NCI-H1105 treated with DMSO at 0.1 percent for 48 hours (cell line): ENCODE results near the gene DTNB.

Experiments
- DNase-seq: peaks from one replicate; lab custom pipeline; 2025; lab: John Stamatoyannopoulos, UW

The DTNB gene

DNA sequence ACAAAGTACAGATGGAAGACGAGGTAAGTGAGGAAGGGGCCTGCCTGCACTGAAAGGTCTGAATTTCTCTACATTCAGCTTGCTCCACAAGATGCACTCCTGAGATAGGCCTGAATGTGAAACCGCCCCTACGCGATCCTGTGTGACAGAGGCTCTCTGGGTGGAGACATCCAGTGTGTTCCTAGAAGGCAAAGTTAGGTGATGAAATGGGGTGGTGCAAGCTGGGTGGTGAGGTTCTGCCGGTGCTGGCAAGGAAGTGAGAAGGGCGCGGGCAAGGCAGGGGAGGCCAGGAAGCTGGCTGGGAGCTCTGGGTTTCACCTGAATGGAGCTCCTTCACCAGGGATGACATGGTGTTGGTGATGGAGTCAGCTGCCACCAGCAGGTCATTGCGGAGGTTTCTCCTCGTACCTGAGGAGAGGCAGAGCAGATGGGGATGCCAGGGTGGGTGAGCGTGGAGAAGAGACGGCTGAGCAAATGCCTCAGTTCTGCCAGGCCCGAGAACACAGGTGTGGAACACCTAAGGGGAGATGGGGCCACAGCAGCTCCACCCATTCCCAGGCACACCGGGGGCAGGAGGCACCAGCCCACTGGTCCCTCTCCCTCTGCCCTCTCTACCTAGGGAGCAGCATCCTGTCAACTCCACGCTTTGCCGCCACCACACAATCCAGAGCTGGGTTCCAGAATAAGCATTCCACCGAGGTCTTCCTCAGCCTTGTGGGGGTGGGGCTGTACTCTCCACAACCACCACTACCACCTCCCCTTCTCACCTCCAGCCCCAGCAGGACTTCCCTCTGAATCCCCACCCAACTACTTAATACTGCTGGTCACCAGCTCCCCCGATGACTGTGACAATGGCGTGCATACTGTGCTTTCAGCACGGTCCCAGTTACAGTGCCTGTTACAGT, 286.2 kb downstream of the DTNB start:
- DNase-seq = no peak

DNA sequence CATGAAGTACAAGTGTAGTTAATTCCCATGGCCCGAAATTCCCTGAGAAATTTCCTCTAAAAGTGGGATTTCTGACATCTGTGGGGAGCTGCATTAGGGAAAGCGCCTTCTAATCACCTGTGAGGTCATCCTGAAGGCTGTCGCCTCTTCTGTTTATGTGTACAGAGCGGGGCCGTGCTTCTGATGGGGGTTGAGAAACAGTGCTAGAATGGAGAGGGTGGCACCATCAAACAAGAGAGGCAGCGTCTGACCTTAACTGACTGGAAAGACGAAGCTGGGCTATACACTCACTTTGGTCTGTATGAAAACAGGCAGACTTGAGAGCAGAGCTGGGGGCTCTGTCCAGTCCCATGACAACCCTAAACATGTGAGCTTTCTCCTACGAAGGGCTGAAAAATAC, 287.5 kb downstream of the DTNB start:
- DNase-seq = no peak

DNA sequence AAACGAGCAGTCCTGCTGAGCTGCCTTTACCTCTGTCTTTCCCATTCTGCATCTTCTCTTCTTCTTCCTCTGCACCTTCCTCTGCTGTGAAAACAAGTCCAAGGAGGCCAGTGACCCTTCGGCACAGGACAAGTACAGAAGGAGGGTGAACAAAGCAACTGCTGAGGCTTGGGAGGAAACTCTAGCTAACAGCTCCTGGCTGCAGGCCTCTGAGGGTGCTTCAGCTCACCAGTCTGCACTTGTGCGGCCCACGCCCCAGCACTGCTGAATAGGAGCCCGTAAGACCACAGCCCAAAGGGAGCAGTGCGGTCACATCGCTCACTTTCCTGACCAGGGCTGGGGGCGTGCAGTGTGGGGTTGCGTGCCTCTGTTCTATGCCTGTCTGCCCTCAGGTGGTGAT, 289.6 kb downstream of the DTNB start:
- DNase-seq = no peak

DNA sequence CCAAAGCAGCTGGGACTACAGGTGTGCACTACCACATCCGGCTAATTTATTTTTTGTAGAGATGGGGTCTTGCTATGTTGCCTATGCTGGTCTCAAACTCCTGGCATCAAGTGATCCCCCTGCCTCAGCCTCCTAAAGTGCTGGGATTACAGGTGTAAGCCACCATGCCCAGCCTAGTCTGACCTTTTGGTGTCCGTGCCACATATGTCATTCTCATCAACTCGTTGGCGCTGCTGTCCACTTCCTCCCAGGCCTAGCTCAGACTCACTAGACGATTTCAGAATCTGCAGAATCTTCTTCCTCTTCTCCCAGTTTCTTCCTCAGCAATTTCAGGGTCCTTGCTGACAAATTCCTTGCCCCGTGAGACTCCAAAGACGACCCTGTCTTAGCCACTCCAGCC, 291.9 kb downstream of the DTNB start:
- no peak for DNase-seq

DNA sequence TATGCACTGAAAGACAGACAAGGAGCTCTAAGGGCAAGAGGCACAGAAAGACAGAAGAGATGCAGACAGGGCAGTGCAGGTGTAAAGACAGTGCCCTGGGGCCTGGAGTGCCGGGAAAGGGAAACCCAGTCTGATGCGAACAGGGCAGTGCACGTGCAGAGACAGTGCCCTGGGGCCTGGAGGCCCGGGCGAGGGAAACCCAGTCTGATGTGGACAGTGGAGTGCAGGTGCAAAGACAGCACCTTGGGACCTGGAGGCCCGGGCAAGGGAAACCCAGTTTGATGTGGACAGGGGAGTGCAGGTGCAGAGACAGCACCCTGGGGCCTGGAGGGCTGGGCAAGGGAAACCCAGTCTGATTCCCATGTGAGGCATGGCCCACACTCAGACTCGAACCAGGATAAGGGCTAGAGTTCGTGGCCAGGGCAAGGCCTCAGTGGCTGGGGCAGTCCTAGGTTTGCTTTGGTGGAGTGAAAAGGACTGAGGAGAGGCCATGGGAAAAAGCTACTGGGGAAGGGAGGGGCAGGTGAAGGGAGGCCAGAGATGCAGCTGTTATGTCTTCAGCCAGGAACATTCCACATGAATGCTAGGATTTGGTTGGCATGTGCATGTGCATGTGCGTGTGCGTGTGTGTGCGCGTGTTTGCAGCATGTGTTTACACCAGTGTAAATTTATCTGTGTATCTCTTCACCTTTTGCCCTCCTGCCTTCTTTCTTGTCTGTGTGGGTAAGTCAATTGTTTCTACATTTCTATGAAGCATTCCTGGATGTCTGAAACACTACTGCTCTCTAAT, 292.6 kb downstream of the DTNB start:
- no peak for DNase-seq

DNA sequence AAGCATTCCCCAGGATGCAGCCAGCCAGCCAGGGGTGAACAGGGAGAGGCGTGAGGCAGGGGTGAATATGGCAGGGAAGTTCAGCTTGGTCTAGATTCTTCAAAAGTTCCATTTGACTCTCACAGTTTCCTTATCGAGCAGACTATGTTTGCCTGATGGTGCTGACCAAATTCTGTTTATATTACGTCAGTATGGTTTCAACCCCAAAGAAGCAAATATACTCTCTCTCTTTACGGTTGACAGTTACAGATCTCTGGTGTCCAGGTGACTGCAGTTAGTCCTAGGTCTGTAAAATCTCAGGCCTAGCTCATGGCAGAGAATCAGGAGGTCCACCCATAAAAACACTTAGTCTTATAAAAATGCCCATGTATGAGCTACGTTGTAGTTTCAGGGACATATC, 293.4 kb downstream of the DTNB start:
- no peak for DNase-seq

DNA sequence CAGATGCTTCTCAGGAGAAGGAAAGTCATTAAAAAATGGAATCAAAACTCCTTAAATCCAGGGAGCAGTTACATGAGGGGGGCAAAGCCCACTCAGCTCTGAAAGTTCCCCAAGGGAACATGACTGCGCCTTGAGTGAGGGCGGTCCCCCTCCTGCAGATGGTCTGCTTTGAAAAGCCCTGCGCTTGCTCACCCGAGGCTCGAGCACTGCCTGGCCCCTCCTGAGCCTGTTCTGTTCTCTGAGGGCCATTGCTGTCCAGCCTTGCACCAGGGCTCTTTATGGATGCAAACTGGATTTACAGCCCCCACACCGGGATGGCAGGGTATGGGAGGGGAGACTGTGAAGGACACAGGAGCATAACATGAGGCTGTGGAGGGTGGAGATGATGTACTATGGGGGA, 293.8 kb downstream of the DTNB start:
- DNase-seq = no peak

DNA sequence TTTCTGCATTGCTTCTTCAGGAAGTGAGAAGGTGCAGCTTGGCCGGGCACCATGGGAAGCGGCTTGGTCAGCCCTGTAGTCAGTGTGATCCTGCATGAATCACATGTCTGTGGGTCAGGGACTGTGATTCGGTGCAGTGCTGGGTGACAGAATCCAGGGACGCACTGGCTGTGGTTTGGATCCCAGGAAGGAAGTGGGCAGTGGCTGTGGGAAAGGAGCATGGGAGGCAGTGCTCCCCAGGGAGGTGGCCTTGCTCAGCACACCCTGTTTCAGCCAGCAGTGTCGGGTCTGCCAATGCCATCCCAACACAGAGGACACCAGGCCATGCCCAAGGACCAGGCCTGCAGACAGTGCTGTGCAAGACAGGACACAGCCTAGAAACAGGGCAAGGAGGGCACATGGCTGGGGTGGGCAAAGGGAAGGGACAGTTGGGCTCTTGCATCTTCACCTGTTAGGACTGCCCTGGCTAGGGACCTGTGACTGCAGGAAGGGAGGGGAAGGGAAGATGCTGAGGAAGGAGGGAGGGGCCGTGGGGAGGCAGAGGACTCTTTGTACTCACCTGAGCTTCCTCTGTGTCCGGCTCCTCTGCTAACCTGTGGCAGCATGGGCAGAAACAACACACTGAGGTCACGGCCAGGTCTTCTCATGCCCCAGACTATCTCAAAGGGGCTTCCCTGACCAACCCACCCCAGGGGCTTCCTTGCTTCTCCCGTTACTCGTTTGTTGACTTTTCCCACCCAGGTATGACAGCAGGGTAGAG, 294.5 kb downstream of the DTNB start:
- DNase-seq = no peak

DNA sequence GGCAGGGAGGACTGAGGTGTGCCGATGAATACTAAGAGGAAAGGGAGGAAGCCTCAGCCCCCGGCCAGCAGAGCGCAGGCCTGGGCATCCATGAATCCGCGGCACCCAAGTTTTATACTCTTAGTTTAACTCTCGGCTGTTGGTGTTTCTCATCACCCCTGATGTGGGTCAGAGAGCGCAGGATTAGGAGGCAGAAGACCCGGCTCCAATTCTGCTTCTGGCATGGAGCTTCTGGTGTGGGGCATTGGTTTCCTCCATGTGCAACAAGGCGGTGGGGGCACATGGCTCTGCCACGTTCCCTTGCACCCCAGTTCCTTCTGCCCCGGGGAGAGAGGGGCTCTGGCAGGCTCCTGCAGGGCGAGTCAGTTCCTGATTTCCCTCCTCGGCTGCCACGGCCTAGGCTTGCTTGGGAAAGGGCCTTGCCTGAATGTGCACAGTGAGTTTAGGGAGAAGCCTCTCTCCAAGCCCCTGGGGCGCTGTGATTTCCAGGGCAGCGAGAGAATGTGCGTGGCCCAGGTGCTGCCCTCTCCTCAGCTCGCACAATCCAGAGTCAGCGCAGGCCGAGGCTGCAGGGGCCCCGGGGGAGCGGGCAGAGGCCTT, 295.5 kb downstream of the DTNB start:
- DNase-seq = no peak

DNA sequence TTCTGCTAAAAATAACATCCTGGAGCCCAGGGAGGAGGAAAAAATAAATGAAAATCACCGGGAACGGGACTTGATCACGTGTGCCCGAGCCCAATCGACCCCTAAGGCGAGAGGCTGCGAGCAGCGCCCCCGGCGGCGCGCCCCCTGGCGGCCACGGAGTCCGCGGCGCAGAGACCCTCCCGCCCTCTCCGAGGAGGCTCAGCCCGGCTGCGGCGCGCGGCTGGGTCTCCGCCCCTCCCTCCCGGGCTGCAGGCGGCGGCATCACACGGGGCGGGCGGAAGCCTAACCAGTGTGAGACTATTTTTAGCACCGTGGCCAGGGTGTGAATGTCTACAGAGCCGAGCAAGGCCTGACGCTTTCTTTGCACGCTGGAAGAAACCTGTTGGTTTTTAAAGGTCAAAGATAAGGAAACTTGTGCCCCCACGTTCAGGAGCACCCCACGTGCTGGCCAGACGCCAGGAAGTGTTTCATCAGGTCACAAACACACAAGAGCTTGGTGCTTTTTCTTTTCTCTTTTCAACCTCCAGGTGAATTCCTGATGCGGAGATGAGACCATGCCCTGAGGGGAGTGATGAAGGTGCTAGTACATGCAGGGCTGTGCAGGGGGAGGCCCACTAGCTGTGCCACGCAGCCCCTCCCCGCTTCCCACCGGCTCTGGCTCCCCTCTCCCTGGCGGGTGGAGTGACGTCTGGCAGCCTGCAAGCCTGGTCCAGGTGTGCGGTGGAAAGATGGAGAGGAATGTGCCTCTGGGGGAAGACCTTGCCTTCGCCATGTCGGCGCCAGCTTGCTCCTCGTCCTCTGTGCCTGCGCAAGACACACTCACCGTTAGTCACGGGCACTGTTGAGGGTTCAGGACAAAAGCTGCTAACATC, 296.4 kb downstream of the DTNB start:
- peak; percentile 88 for DNase-seq

DNA sequence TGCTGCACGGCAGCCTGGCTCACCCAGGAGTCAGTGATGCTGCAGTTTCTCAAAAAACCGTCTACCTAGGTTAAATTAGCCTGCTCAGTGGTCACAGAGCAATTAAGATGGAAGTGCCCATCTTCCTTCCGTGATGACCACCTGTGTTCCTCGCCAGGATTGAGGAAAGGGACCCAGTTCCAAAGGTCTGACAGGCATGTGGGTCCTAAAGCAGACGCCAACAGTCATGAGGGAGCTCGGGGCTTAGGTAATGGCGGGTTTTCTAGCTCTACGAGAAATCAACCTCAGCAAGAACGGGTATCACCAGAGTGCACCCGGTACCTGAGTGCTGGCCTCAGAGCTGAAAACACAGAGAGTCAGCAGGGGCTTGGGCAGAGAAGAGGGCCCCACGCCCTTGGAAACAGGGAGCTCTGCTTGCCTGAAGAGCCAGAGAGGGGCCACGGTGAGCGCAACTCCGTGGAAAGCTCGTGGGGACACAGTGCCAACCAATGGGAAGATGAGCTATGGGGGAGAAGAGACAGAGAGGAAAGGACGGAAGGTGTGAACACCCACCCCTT, 297.3 kb downstream of the DTNB start:
- no peak for DNase-seq

DNA sequence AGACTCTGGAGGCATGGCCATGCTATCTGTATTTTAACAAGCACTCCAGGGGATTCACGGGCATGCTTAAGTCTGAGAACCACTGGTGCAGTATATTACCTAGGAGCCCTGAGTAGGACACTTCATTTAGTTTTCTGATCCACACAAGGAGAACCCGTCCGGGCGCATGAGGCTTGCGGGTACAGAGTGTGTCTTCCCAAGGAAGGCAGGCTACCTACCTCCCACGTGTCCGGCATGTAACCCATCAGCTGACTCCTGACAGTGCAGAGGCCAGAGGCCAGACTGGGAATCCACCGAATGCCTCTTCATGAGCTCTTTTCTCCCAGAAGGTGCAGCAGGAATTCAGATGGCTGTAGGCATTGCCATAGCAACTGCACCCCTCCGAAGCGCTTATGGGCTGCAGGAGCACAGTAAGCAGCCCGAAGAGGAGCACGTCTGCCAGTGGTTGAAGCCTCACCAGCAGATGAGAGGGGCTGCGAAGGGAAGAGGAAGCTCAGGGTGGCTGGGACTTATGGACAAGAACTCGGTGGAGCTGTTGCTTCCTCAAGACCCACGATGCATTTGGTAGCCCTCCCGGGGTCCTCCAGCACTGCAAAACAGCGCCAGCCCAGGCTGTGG, 297.9 kb downstream of the DTNB start:
- DNase-seq = no peak

DNA sequence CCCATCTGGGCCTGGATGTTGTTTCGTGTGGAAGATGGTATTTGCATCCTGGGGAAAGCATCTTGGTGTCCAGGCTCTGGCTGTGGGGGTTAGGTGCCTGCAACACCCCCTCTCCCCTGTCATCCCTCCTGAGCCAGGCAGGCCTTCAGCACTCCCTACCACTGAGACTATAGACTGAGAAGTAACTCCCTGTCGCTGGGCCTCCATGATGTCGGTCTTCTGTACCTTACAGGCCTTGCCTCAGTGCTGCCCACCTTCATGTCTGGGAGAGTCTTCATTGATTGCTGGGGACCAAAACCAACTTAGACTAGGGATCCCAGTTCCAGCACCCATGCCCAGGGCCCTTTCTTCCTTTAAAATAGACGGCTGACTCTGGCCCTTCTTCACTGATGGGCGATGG, 298.6 kb downstream of the DTNB start:
- DNase-seq = no peak

DNA sequence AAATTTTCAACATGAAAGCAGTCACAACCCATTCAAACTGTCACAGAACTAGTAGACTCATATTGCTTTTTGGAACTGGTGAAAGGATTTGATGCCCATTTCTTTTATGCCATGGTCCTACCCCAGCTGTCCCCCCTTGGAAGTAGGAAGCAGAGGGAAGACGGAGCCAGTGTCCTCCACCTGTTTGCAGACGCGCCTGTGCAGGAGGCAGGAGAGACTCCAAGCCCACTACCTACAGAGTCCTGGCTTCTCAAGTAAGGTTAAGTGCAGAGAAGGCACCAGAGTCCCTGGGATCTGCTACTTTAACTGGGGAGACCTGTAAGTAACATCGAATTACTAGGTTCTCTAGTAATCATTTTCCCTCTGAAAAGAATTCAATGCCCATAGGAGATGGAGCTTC, 299.0 kb downstream of the DTNB start:
- DNase-seq = no peak

DNA sequence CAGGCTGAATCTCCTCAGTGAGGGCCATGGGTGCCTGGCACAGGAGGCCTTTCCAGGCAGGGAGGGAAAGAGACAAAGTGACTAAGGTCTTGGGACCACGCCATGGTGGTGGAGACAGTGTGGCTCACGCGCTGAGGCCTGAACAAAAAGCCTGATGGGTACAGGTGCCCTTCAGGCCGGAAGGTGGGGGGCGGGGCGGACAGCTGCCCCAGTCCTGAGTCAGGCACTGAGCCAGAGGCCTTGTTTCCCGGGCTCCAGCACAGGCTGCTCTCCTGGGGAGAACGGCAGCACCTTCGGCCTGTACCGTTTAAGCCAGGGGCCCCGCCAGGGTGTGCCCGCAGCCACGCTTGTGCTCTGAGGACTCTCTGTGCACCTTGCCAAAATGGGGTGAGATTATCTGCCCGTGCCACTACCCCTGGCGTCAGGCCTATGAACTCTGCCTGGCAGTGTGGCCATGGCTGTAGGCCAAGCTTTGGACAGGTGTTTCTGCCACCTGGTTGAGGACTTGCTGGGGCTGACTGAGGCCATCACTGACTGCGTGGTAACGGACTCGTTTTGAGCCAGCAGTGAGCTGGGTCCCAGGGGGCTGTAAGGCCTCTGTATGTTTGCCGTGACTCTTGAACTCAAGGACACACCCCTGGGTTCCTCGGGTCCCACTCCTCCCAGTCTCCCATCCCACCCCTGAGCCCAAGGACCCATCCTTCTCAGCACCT, 300.0 kb downstream of the DTNB start:
- peak; percentile 95 for DNase-seq

DNA sequence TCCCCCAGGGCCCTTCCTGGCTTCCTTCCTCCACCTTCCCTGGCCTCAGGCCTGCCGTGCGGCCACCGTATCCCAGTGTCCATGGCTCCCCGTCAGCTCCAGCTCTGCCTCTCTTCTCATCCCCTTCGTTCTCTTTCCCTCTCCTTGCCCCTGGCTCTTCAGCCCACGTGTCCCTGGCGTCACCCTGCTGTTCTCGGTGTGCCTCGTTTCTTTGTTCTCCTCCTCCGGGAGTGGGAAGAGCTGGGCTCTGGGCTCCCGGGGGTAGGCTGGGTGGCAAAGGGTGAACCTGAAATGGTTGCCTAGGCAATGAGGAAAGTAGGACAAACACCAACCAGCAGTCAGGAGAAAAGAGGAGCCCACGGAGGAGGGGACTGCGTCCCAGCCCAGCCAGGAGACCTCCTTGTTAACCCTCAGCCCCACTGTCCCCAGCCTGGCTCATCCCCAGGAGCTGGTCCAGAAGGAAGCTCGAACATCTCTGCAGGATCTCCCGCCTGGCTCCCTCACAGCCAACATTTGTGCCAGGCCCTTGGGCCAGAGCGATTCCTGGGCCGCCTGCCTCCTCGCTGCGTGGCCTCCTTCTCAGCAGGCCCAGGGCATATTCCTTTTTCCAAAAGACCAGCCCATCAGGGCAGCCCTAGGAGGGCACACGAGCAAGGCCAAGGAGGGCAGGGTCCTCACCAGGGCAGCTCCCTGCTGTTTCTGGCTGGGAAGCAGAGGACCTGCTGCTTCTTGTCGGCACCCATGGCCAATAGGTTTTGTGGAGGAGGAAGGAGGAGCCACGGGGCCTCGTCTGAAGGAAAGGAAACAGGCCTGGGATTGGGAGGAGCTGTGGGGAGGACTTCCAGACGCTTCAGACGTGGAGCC, 300.7 kb downstream of the DTNB start:
- no peak for DNase-seq

DNA sequence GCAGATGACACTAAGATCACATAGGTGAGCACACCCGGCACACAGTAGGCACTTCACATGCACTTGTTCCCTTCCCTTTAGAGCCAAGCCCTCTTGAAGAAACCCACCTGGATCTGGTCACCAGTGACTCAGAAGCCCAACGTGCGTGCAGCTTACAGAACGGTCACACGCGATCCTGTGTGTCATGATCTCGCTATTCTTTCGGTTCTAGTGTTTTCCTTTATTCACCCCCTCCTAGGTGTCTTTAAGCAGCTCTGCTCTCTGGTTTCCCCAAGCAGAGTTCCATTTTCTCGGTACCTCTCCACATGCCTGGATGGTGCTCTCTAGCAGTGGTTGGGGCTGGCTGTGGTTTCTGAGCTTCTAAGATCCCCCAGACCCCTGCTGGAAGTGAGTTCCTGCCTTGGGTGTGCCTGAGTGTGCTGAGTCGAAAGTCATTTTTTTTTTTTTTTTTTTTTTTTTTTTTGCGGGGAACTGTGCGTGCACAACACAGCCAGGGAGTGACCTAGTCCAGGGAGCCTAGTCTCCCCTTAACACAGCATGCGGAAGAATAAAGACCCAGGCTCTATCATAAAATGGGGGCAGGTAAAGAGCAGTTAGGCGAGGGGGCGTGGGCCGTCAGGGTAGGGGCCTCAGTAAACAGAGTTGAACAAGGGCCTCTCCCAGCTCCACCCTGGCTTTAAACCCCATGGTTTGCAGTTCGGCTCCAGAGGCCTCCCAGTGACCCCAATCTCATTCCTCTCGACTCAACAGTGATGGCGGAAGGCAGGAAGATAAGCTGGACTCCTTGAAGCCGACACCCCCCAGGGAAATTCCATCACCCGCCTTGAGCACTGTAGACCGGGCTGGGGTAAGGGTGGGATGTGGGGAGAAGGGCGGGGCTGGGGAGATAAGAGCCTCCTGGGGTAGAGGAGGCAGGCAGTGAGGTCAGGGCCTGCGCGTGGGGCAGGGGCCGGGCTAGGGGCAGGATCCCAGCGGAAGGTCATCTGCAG, 301.8 kb downstream of the DTNB start:
- no peak for DNase-seq

DNA sequence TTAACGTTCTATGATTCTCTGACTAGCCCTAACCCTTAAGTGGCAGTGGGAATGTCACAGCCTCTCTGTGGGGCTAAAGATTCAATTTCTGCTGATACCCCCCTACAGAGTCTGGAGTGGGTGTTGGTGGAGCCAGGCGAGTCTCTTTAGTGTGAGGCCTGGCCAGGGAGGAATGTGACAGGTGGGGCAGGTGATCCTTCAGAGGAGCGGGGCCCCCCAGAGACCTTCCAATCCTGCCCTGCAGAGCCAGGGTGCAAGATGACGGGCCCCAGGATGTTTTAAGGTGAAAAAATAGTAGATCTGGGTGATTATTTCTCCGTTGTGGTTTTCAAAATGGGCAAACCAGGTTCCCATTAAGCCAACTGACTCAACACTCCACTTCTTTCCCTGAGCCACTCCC, 303.5 kb downstream of the DTNB start:
- no peak for DNase-seq
